Activated CD8-positive, alpha-beta memory T cell treated with anti-CD3 and anti-CD28 coated beads, Interleukin-2, amount 50 U/mL, for 4 hours (primary cell): ENCODE data around the gene PLAGL2.

Experiments
- DNase-seq: peaks from one replicate; pipeline ENCODE4 v3.0.0-alpha.2; 2020

Gene PLAGL2

GRCh38 chr20:32144898-32145662, 62.5 kb downstream of the PLAGL2 start:
- DNase-seq: no peak

- no peak for DNase-seq
Measured at GRCh38 chr20:32142991-32143390, 64.6 kb downstream of the PLAGL2 start.
